Caco-2 (cell line): ENCODE results near the gene ERC2. TPM values are rescaled to one million over a fixed set of nuclear protein-coding genes. Genes with fewer than 3 reads are reported as not detected.

ENCODE experiments used
- BruUV-seq: library from RNA; stranded (reverse); fragments of 400-500 nt; replicated peaks from 2 replicates; lab custom pipeline; 2021; lab: Mats Ljungman, UMichigan
- CTCF ChIA-PET: fragments of 300-600 bp; sonication (Branson Sonifier 250); formaldehyde crosslinking; loops from one replicate; lab custom pipeline; 2022; ENCODE audit warnings: antibody characterized with exemption; lab: Charles Lee
- POLR2A ChIA-PET: fragments of 300-600 bp; sonication (Branson Sonifier 250); formaldehyde crosslinking; loops from one replicate; lab custom pipeline; 2022; ENCODE audit warnings: antibody characterized with exemption; lab: Charles Lee
- DNase-seq, 2 experiments: peaks; one replicate each; pipeline versions ENCODE4 v3.0.0 to v3.0.0-alpha.2; 2020 to 2022
- H3K27me3 ChIP-seq: replicated peaks from 2 replicates; pipeline ENCODE4 v1.6.0; 2011; ENCODE audit warnings: low read length; ENCODE audit not compliant: control insufficient read depth, insufficient read depth
- H3K36me3 ChIP-seq: 2 replicates; pipeline ENCODE4 v1.5.1; 2011; ENCODE audit warnings: low read length; ENCODE audit not compliant: control insufficient read depth, insufficient read depth
- H3K4me1 ChIP-seq: fragments of 250-450 bp; sonication (Bioruptor Pico); 2 replicates; pipeline ENCODE4 v1.5.1; 2020; ENCODE audit warnings: mild to moderate bottlenecking
- H3K4me3 ChIP-seq: 2 replicates; pipeline ENCODE4 v1.5.1; 2011; ENCODE audit warnings: low read depth, mild to moderate bottlenecking, control low read depth, low read length
- H3K9me3 ChIP-seq: fragments of 250-450 bp; sonication (Bioruptor Pico); 2 replicates; pipeline ENCODE4 v1.5.1; 2020; ENCODE audit warnings: mild to moderate bottlenecking, moderate library complexity
- H3K27ac Mint-ChIP-seq: one replicate; pipeline ENCODE4 v1.8.0; 2022; ENCODE audit warnings: mixed read lengths; ENCODE audit not compliant: unreplicated experiment
- H3K27me3 Mint-ChIP-seq: one replicate; pipeline ENCODE4 v1.8.0; 2022; ENCODE audit warnings: mixed read lengths; ENCODE audit not compliant: insufficient read depth, unreplicated experiment
- H3K36me3 Mint-ChIP-seq: one replicate; pipeline ENCODE4 v1.8.0; 2022; ENCODE audit warnings: mild to moderate bottlenecking, mixed read lengths; ENCODE audit not compliant: insufficient read depth, unreplicated experiment
- H3K4me1 Mint-ChIP-seq: one replicate; pipeline ENCODE4 v1.8.0; 2022; ENCODE audit warnings: low read depth, mixed read lengths; ENCODE audit not compliant: unreplicated experiment
- H3K4me3 Mint-ChIP-seq: one replicate; pipeline ENCODE4 v1.8.0; 2022; ENCODE audit warnings: mild to moderate bottlenecking, moderate library complexity, mixed read lengths; ENCODE audit not compliant: unreplicated experiment
- H3K9me3 Mint-ChIP-seq: one replicate; pipeline ENCODE4 v1.8.0; 2022; ENCODE audit warnings: mixed read lengths; ENCODE audit not compliant: unreplicated experiment
- CTCF ChIP-seq, 2 experiments: fragments of 200-600 bp in 1 of 2; IDR thresholded peaks; 1 replicate in 1 of 2; 2 replicates in 1 of 2; pipeline versions ENCODE4 v1.5.1 to v1.8.0; 2011 to 2022; ENCODE audit warnings: antibody characterized with exemption in 1 of 2, control low read depth in 1 of 2, inconsistent platforms in 1 of 2, low read depth in 1 of 2, low read length in 1 of 2, mild to moderate bottlenecking in 1 of 2, moderate library complexity in 1 of 2; ENCODE audit not compliant: insufficient read depth in 1 of 2, severe bottlenecking in 1 of 2, unreplicated experiment in 1 of 2
- intact Hi-C: fragments of 100-400 bp; cut with micrococcal nuclease; formaldehyde crosslinking; loops from one replicate; pipeline ENCODE4 v1.10.0; 2022; ENCODE audit not compliant: unreplicated experiment
- total RNA-seq: library from RNA; stranded (reverse); gene quantifications from 2 replicates; pipeline ENCODE4 v1.2.3, GENCODE V29; 2022

The ERC2 gene
- total RNA-seq, 1 experiment from 2014 or later, result 0.54 TPM

- Histone ChIP-seq H3K9me3 (no peaks in the 10 kb centered on the region), H3K4me1 (no peaks in the 10 kb centered on the region), H3K4me3 (no peak overlapping the region), H3K27me3 (no peaks in the 10 kb centered on the region), H3K36me3 (no peaks in the 10 kb centered on the region)
- no peak for TF ChIP-seq CTCF (IDR thresholded peaks at IDR 0.05; ENCODE audit: insufficient read depth in 1 of 2, low read depth in 1 of 2, low read length in 1 of 2, severe bottlenecking in 1 of 2, unreplicated experiment in 1 of 2)
- DNase-seq, result no peak
- CTCF ChIA-PET, result no interaction called here
- H3K27me3 Mint-ChIP-seq, result no peaks in the 10 kb centered on the region
- no peak overlapping the region for H3K27ac Mint-ChIP-seq
- no TSS peak for BruUV-seq
- no peak overlapping the region for H3K4me3 Mint-ChIP-seq
- POLR2A ChIA-PET, result no interaction called here
- no peaks in the 10 kb centered on the region for H3K4me1 Mint-ChIP-seq
- peaks cover 6% of the 10 kb centered on the region for H3K36me3 Mint-ChIP-seq
- H3K9me3 Mint-ChIP-seq, result no peaks in the 10 kb centered on the region
- intact Hi-C loops, result no loop called here
These were observed 998.2 kb downstream of the ERC2 start for GRCh38 chr3:55469957-55470526.

- POLR2A ChIA-PET, result interaction anchor here (0.6 kb wide), 1 partner anchor 89 kb away, joined by 3 read pairs; no protein-coding TSS in a partner anchor
- H3K4me3 ChIP-seq, result no peak overlapping the region
- no TSS peak for BruUV-seq
- no peaks in the 10 kb centered on the region for H3K36me3 ChIP-seq
- Mint-ChIP-seq H3K27ac (no peak overlapping the region), H3K27me3 (no peaks in the 10 kb centered on the region), H3K9me3 (no peaks in the 10 kb centered on the region), H3K4me1 (no peaks in the 10 kb centered on the region), H3K36me3 (peaks cover 6% of the 10 kb centered on the region), H3K4me3 (no peak overlapping the region)
- intact Hi-C loops, result no loop called here
- H3K27me3 ChIP-seq, result no peaks in the 10 kb centered on the region
- TF ChIP-seq CTCF (IDR thresholded peaks at IDR 0.05; ENCODE audit: insufficient read depth in 1 of 2, low read depth in 1 of 2, low read length in 1 of 2, severe bottlenecking in 1 of 2, unreplicated experiment in 1 of 2), result no peak
- CTCF ChIA-PET, result no interaction called here
- no peaks in the 10 kb centered on the region for H3K9me3 ChIP-seq
- no peaks in the 10 kb centered on the region for H3K4me1 ChIP-seq
- no peak for DNase-seq
These were observed 1000.0 kb downstream of the ERC2 start for GRCh38 chr3:55468251-55468650.

- CTCF ChIA-PET, result no interaction called here
- Histone ChIP-seq H3K27me3 (no peaks in the 10 kb centered on the region), H3K9me3 (no peaks in the 10 kb centered on the region), H3K36me3 (no peaks in the 10 kb centered on the region), H3K4me1 (no peaks in the 10 kb centered on the region), H3K4me3 (no peak overlapping the region)
- H3K4me3 Mint-ChIP-seq, result no peak overlapping the region
- no peaks in the 10 kb centered on the region for H3K9me3 Mint-ChIP-seq
- intact Hi-C loops, result no loop called here
- H3K27ac Mint-ChIP-seq, result no peak overlapping the region
- no peaks in the 10 kb centered on the region for H3K27me3 Mint-ChIP-seq
- DNase-seq, result no peak
- no TSS peak for BruUV-seq
- POLR2A ChIA-PET, result no interaction called here
- H3K36me3 Mint-ChIP-seq, result peaks cover 4% of the 10 kb centered on the region
- H3K4me1 Mint-ChIP-seq, result no peaks in the 10 kb centered on the region
- TF ChIP-seq CTCF (IDR thresholded peaks at IDR 0.05; ENCODE audit: insufficient read depth in 1 of 2, low read depth in 1 of 2, low read length in 1 of 2, severe bottlenecking in 1 of 2, unreplicated experiment in 1 of 2), result no peak
These were observed 1001.2 kb downstream of the ERC2 start for GRCh38 chr3:55467099-55467498.
